ENCODE measurements around the gene FGF2. TPM values are rescaled to one million over a fixed set of nuclear protein-coding genes. Genes with fewer than 3 reads are reported as not detected.
"Not testable (repeated sequence)": the region's sequence is repeated elsewhere in the genome, so short reads cannot be mapped to it uniquely, and the experiment has no call there.

The FGF2 gene
- total RNA-seq, 1 experiment from 2014 or later, result 51.4 TPM

- DNase-seq (ENCODE audit: extremely low read depth, low read depth), result not testable (repeated sequence)
Observed at GRCh38 chr4:122844391-122844790, 17.8 kb downstream of the FGF2 start.

GRCh38 chr4:122845066-122845465 is 18.4 kb downstream of the FGF2 start:
- no peak for DNase-seq (ENCODE audit: extremely low read depth, low read depth)

GRCh38 chr4:122845760-122846159 is 19.1 kb downstream of the FGF2 start:
- no peak for DNase-seq (ENCODE audit: extremely low read depth, low read depth)

GRCh38 chr4:122847931-122848330 is 21.3 kb downstream of the FGF2 start:
- no peak for DNase-seq (ENCODE audit: extremely low read depth, low read depth)

GRCh38 chr4:122849789-122850188 is 23.2 kb downstream of the FGF2 start:
- DNase-seq (ENCODE audit: extremely low read depth, low read depth), result not testable (repeated sequence)

- DNase-seq (ENCODE audit: extremely low read depth, low read depth), result no peak
Observed at GRCh38 chr4:122851568-122851967, 24.9 kb downstream of the FGF2 start.

- no peak for DNase-seq (ENCODE audit: extremely low read depth, low read depth)
Observed at GRCh38 chr4:122854447-122855352, 28.1 kb downstream of the FGF2 start.

GRCh38 chr4:122855353-122855890 is 28.8 kb downstream of the FGF2 start:
- no peak for DNase-seq (ENCODE audit: extremely low read depth, low read depth)

GRCh38 chr4:122857160-122857559 is 30.5 kb downstream of the FGF2 start:
- no peak for DNase-seq (ENCODE audit: extremely low read depth, low read depth)

- DNase-seq (ENCODE audit: extremely low read depth, low read depth), result no peak
Observed at GRCh38 chr4:122858705-122859104, 32.1 kb downstream of the FGF2 start.

- DNase-seq (ENCODE audit: extremely low read depth, low read depth), result no peak
Observed at GRCh38 chr4:122861172-122861943, 34.7 kb downstream of the FGF2 start.

GRCh38 chr4:122863639-122864038 is 37.0 kb downstream of the FGF2 start:
- no peak for DNase-seq (ENCODE audit: extremely low read depth, low read depth)

GRCh38 chr4:122865425-122865824 is 38.8 kb downstream of the FGF2 start:
- DNase-seq (ENCODE audit: extremely low read depth, low read depth), result no peak

GRCh38 chr4:122868235-122868634 is 41.6 kb downstream of the FGF2 start:
- DNase-seq (ENCODE audit: extremely low read depth, low read depth), result not testable (repeated sequence)

- DNase-seq (ENCODE audit: extremely low read depth, low read depth), result no peak
Observed at GRCh38 chr4:122873146-122873545, 46.5 kb downstream of the FGF2 start.

GRCh38 chr4:122873821-122874593 is 47.4 kb downstream of the FGF2 start:
- peak; percentile 47 for DNase-seq (ENCODE audit: extremely low read depth, low read depth)

GRCh38 chr4:122875949-122876348 is 49.3 kb downstream of the FGF2 start:
- no peak for DNase-seq (ENCODE audit: extremely low read depth, low read depth)

- no peak for DNase-seq (ENCODE audit: extremely low read depth, low read depth)
Observed at GRCh38 chr4:122876456-122876855, 49.8 kb downstream of the FGF2 start.

- DNase-seq (ENCODE audit: extremely low read depth, low read depth), result no peak
Observed at GRCh38 chr4:122879001-122879400, 52.4 kb downstream of the FGF2 start.

- no peak for DNase-seq (ENCODE audit: extremely low read depth, low read depth)
Observed at GRCh38 chr4:122882857-122883735, 56.5 kb downstream of the FGF2 start.

All from NCI-H460 (cell line).